Brain pericyte (primary cell): ENCODE data around the gene MPIG6B.

Source experiments
- DNase-seq: peaks from one replicate; pipeline ENCODE4 v3.0.0-alpha.2; 2012; ENCODE audit warnings: low read depth, low spot score

The MPIG6B gene

GRCh38 chr6:31737315-31737990 is 14.3 kb downstream of the MPIG6B start:
- no peak for DNase-seq

DNA sequence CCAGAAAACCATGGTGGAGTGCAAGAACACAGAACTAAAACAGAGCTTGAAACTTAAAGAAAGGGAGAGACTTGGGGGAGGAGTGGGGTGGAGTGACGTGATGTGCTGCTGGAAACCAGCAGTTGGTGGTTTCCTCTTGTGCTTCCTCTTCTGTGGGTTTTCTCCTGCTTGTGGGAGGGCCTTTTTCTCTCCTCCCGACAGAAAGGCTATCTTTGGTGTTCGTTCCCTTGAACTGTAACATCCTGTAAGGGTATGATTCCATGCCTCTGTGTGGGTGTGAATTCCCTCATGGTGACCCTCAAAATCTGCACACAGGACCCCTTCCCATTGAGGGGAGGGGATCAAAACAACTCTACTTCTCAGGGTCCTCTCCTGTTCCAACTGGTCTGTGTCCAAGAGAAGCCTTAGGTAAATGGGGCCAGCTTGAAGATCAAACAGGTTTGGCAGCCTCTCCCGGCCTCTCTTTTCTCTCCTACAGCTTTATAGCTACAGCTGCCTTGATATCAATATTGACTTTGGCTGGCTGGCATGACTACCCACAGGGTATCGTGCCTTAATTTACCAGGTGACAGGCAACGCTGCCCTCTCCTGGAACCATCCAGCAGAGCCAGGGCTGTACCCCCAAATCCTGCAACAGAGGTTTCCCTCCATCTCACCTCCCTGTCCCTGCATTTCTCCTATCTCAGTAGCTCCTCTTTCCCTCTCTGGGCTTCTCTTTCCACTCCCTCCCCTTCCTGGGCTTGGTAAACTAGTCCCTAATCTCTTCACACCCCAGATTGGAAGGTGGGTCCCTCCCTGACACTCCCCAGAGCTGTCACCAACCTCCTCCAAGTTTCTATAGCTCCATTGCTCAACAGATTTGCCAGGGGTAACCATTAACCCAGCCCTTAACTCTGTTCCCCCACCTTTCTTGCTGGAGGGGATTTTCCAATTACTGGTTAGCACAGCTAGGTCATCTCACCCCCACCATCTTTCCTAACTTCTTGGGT is 15.1 kb downstream of the MPIG6B start:
- no peak for DNase-seq

- peak; percentile 96 for DNase-seq
These were observed 16.6 kb downstream of the MPIG6B start, which contains the start of gene MSH5 for GRCh38 chr6:31739639-31740396. TSS of gene MSH5 (plus strand) at chr6:31740005. CDS start at chr6:31740467, 462 bp downstream.

DNA sequence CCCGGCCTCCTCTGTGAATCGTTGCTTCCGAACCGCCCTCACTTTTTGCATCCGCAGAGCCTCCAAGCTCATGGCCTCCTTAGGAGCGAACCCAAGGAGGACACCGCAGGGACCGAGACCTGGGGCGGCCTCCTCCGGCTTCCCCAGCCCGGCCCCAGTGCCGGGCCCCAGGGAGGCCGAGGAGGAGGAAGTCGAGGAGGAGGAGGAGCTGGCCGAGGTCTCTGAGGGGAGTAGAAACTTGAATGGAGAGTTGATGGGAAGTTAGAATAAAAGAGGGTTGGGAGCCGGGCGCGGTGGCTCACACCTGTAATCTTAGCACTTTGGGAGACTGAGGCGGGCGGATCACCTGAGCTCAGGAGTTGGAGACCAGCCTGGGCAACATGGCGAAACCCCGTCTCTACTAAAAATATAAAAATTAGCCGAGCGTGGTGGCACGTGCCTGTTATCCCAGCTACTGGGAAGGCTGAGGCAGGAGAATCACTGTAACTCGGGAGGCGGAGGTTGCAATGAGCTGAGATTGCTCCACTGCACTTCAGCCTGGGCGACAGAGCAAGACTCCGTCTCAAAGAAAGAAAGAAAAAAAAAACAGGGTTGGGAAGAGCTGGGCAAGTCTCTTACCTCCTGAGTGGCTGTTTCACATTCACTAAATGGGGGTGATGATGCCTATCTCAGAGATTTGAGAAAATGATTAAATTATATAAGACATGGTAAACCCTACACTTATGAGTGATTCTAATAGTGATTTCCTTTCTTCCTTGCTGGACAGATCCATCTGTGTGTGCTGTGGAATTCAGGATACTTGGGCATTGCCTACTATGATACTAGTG is 17.4 kb downstream of the MPIG6B start:
- DNase-seq: no peak

DNA sequence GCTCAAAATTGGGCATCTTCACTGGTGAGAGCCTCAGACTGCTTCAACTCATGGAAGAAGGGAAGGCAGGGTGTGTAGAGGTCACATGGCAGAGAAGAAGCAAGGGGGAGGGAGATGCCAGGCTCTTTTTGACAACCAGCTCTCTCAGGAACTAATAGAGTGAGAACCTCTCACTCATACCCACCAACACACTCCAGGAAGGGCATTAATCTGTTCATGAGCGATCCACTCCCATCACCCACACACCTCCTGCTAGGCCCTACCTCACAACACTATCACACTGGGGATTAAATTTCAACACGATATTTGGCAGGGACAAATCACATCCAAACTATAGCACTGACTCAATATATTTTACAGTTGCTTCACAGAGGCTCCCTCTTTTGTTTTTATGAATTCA is 18.6 kb downstream of the MPIG6B start:
- DNase-seq: no peak

- no peak for DNase-seq
These were observed 19.7 kb downstream of the MPIG6B start for GRCh38 chr6:31742894-31743293.

GRCh38 chr6:31744422-31744821 is 21.2 kb downstream of the MPIG6B start:
- DNase-seq: no peak

GRCh38 chr6:31749301-31750036 is 26.3 kb downstream of the MPIG6B start:
- DNase-seq: no peak

- DNase-seq: no peak
These were observed 27.3 kb downstream of the MPIG6B start for GRCh38 chr6:31750411-31751022.

- DNase-seq: no peak
These were observed 29.7 kb downstream of the MPIG6B start for GRCh38 chr6:31752739-31753319.

GRCh38 chr6:31758281-31758680 is 35.1 kb downstream of the MPIG6B start:
- DNase-seq: no peak

DNA sequence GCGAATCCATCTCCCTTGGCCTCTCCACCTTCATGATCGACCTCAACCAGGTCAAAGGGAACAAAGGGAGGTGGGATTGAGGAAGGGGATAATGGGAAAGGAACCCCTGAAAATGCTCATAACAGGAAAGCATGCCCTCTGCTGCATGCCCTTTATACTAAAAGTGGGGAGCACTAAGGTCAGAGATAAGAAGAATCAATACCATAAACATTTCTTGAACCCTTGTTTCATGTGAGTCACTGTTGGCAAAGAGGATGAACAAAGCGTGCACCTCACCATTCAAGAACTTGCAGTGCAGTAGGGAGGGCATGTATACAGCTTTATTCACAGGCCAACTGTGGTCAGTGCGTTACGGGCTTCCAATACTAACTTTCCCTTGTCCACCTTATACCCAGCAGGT is 37.6 kb downstream of the MPIG6B start:
- no peak for DNase-seq

DNA sequence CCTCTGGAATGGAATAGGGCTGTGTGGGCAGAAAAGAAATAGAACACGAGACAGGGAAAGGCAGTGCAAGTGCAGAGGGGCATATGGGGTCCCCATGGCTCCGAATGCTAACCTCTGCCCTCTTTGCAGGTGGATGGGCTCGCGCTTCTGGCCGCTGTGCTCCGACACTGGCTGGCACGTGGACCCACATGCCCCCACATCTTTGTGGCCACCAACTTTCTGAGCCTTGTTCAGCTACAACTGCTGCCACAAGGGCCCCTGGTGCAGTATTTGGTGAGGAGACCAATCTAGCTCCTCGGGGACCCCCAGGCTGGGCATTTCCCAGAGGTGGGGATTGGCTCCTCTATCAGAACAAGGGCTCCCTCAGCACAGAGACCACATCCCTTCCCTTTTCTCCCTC is 38.2 kb downstream of the MPIG6B start:
- no peak for DNase-seq

GRCh38 chr6:31762356-31762755 is 39.2 kb downstream of the MPIG6B start, which contains the start of gene SAPCD1:
TSS of gene SAPCD1 (plus strand) at chr6:31762656. CDS start at chr6:31763055, 399 bp downstream.
- DNase-seq: no peak

GRCh38 chr6:31762878-31763618 is 39.9 kb downstream of the MPIG6B start:
- no peak for DNase-seq

GRCh38 chr6:31763619-31763940 is 40.4 kb downstream of the MPIG6B start:
- no peak for DNase-seq

DNA sequence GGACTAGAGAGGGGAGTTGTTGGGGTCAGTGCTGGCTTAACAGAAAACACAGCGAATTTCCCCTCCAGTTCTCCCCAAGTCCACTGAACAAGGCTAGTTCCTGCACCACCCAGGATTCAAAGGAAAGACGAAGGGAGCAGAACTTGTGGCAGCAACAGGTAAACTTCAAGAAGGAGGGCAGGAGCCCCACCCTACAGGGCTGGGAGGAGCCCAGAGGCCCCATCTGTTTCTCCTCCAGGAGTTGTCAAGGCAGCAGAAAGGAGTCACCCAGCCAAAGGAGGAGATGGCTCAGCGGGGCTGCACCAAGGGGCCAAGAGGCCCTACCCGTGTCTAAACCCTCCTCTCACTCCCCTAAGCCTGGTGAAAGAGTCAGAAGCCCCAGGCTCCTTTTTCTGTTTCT is 41.0 kb downstream of the MPIG6B start:
- no peak for DNase-seq

DNA sequence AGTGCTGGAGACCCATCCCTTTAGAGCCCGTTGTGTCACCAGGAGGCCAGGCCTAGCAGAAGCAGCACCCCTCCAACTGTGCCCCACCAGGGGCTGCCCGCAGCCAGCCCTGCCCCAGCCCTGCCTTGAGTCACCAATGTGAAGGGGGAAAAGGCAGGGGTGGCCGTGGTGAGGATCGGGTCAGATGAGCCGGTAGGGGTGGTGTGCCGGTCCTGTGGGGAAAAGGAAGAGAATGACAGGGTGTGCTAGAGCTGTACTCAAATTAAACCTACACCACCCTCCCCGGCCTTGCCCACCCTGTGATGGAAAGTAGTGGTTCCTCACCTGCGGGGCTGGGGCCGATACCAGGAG is 42.4 kb downstream of the MPIG6B start:
- DNase-seq: no peak
